H1 (cell line): ENCODE data around the gene PITPNC1. TPM values are rescaled to one million over a fixed set of nuclear protein-coding genes. Genes with fewer than 3 reads are reported as not detected.

Experiments used
- CBX8 ChIP-seq: fragments of 300-800, 300-1000 bp; sonication (generic); IDR thresholded peaks from 2 replicates; pipeline ENCODE4 v1.7.1; 2016; ENCODE audit warnings: low read depth, low read length, borderline replicate concordance
- CHD1 ChIP-seq: IDR thresholded peaks from 2 replicates; pipeline ENCODE4 v1.6.1; 2012; ENCODE audit warnings: low read depth, low read length, improper control_type of control experiment
- EGR1 ChIP-seq: IDR thresholded peaks from 2 replicates; pipeline ENCODE4 v1.6.1; 2011; ENCODE audit warnings: low read depth, low read length, borderline replicate concordance
- JUND ChIP-seq: IDR thresholded peaks from 2 replicates; pipeline ENCODE4 v1.6.1; 2011; ENCODE audit warnings: mild to moderate bottlenecking, improper control_type of control experiment, low read length
- KDM4A ChIP-seq: IDR thresholded peaks from one replicate; pipeline ENCODE4 v1.7.1; 2012; ENCODE audit warnings: low read depth, mild to moderate bottlenecking, moderate library complexity, low read length, inconsistent platforms; ENCODE audit not compliant: severe bottlenecking
- NANOG ChIP-seq: IDR thresholded peaks from 2 replicates; pipeline ENCODE4 v1.6.1; 2011; ENCODE audit warnings: low read length, low read depth, mild to moderate bottlenecking, inconsistent platforms; ENCODE audit not compliant: insufficient read depth, poor library complexity, severe bottlenecking
- RXRA ChIP-seq: IDR thresholded peaks from 2 replicates; pipeline ENCODE4 v1.6.1; 2011; ENCODE audit warnings: low read depth, mild to moderate bottlenecking, low read length, moderate library complexity; ENCODE audit not compliant: insufficient read depth
- SIRT6 ChIP-seq: IDR thresholded peaks from one replicate; pipeline ENCODE4 v1.7.1; 2012; ENCODE audit warnings: low read length, inconsistent platforms
- SP1 ChIP-seq: IDR thresholded peaks from 2 replicates; pipeline ENCODE4 v1.6.1; 2011; ENCODE audit warnings: low read depth, low read length
- SP4 ChIP-seq: IDR thresholded peaks from 2 replicates; pipeline ENCODE4 v1.6.1; 2012; ENCODE audit warnings: low read length, inconsistent platforms
- polyA plus RNA-seq, 7 experiments: library from polyadenylated mRNA; depleted of rRNA in 3 of 7; stranded (reverse) in 5 of 7; unstranded in 2 of 7; fragments of >200 nt in 5 of 7; fragments of 200-250 nt in 2 of 7; gene quantifications; 1 replicate in 5 of 7; 2 replicates in 1 of 7; 4 replicates in 1 of 7; pipeline versions ENCODE4 v1.2.1 to v1.2.3, GENCODE V29; 2011 to 2013; ENCODE audit warnings: missing spikeins in 2 of 7, mixed read lengths in 2 of 7
- total RNA-seq: library from RNA; stranded (reverse); fragmentation: NEBNext Ultra II Directional; extraction: Animal tissue kit (Norgen Biotek cat#: 25700); gene quantifications from 2 replicates; pipeline ENCODE4 v1.2.1, GENCODE V29; 2021
- TF ChIP-seq, protein P1 (sequence below): IDR thresholded peaks from 2 replicates; pipeline ENCODE4 v1.6.1; 2012; ENCODE audit warnings: low read length, inconsistent platforms

The PITPNC1 gene
- total and polyA plus RNA-seq, 2 of the 8 experiments (the other 6 are each of a cell fraction or from before 2014, with no cell fraction given): 17.6 to 54.7 TPM

DNA sequence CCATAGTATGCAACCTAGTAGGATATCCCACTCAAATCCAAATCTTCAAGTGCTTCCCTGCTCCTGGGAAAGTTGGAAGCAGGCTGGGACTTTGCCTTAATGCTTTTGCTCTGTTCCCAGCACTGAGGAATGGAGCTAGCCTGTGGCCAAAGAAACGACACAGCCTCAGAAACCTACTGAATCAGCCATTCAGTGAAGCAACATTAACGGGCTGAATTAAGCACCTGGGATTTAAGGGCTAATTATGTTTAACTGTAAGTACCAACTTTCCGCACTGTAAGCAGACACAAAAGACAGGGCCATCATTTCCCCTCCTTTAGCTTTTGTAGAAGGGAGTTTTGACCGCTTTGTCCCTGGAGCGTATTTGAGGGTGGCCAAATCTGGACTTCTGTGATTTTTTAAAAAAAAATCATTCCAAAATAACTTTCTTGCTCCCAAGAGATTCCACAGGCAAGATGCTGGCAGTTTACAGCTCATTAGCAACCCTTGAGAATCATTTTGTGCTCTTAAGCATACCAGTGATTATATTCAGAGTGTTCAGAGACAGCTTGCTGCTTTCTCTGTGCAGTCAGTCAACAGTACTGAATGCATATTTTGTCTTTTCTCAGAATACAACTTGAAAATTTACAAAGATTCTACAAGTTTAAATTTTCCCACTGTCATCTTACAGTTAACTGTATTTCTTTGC lies 323.1 kb downstream of the PITPNC1 start (continued):
- TF ChIP-seq SIRT6 (no peak), EGR1 (no peak), NANOG (no peak), SP1 (no peak), CHD1 (no peak), JUND (no peak), CBX8 (no peak), RXRA (no peak), KDM4A (no peak), SP4 (no peak)
- TF ChIP-seq, protein P1, sequence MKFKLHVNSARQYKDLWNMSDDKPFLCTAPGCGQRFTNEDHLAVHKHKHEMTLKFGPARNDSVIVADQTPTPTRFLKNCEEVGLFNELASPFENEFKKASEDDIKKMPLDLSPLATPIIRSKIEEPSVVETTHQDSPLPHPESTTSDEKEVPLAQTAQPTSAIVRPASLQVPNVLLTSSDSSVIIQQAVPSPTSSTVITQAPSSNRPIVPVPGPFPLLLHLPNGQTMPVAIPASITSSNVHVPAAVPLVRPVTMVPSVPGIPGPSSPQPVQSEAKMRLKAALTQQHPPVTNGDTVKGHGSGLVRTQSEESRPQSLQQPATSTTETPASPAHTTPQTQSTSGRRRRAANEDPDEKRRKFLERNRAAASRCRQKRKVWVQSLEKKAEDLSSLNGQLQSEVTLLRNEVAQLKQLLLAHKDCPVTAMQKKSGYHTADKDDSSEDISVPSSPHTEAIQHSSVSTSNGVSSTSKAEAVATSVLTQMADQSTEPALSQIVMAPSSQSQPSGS: no peak
